Neural cell (in vitro differentiated cells): ENCODE data around the gene LMLN.

Source experiments
- CTCF ChIP-seq: fragments of 450-650 bp; IDR thresholded peaks from 2 replicates; pipeline ENCODE4 v1.5.1; 2014; ENCODE audit warnings: antibody characterized with exemption, mild to moderate bottlenecking, moderate library complexity; ENCODE audit not compliant: poor library complexity, severe bottlenecking
- MXI1 ChIP-seq: fragments of 450-650 bp; conservative IDR thresholded peaks from 2 replicates; pipeline ENCODE4 v1.6.1; 2014; ENCODE audit warnings: antibody characterized with exemption, mild to moderate bottlenecking; ENCODE audit not compliant: poor library complexity, severe bottlenecking
- POLR2AphosphoS5 ChIP-seq: IDR thresholded peaks from 2 replicates; pipeline ENCODE4 v1.6.1; 2012
- RAD21 ChIP-seq: fragments of 450-650 bp; conservative IDR thresholded peaks from 2 replicates; pipeline ENCODE4 v1.6.1; 2014; ENCODE audit warnings: antibody characterized with exemption, mild to moderate bottlenecking, moderate library complexity
- SMC3 ChIP-seq: fragments of 450-650 bp; conservative IDR thresholded peaks from 2 replicates; pipeline ENCODE4 v1.6.1; 2014; ENCODE audit warnings: antibody characterized with exemption, mild to moderate bottlenecking, moderate library complexity; ENCODE audit not compliant: poor library complexity
- TAF1 ChIP-seq: IDR thresholded peaks from 2 replicates; pipeline ENCODE4 v1.6.1; 2012; ENCODE audit warnings: low read depth
- TF ChIP-seq, protein P1 (sequence below): IDR thresholded peaks from 2 replicates; pipeline ENCODE4 v1.6.1; 2012; ENCODE audit warnings: borderline replicate concordance

- TF ChIP-seq CTCF (no peak), SMC3 (no peak), MXI1 (no peak), TAF1 (no peak), POLR2AphosphoS5 (no peak), RAD21 (no peak)
- TF ChIP-seq, protein P1, sequence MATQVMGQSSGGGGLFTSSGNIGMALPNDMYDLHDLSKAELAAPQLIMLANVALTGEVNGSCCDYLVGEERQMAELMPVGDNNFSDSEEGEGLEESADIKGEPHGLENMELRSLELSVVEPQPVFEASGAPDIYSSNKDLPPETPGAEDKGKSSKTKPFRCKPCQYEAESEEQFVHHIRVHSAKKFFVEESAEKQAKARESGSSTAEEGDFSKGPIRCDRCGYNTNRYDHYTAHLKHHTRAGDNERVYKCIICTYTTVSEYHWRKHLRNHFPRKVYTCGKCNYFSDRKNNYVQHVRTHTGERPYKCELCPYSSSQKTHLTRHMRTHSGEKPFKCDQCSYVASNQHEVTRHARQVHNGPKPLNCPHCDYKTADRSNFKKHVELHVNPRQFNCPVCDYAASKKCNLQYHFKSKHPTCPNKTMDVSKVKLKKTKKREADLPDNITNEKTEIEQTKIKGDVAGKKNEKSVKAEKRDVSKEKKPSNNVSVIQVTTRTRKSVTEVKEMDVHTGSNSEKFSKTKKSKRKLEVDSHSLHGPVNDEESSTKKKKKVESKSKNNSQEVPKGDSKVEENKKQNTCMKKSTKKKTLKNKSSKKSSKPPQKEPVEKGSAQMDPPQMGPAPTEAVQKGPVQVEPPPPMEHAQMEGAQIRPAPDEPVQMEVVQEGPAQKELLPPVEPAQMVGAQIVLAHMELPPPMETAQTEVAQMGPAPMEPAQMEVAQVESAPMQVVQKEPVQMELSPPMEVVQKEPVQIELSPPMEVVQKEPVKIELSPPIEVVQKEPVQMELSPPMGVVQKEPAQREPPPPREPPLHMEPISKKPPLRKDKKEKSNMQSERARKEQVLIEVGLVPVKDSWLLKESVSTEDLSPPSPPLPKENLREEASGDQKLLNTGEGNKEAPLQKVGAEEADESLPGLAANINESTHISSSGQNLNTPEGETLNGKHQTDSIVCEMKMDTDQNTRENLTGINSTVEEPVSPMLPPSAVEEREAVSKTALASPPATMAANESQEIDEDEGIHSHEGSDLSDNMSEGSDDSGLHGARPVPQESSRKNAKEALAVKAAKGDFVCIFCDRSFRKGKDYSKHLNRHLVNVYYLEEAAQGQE, result no peak
Observed at GRCh38 chr3:197940745-197941384, 19.2 kb upstream of the LMLN start.
